Stimulated activated CD4-positive, alpha-beta T cell treated with anti-CD3 and anti-CD28 coated beads, TNF-alpha, amount 100 ng/mL, for 4 hours (primary cell): ENCODE results near the gene SNRNP40.
"Not testable (repeated sequence)": the region's sequence is repeated elsewhere in the genome, so short reads cannot be mapped to it uniquely, and the experiment has no call there.

Experiments used
- DNase-seq, 3 experiments: peaks; one replicate each; pipeline ENCODE4 v3.0.0-alpha.2; 2020; ENCODE audit warnings: low read depth in 3 of 3

The SNRNP40 gene

DNA sequence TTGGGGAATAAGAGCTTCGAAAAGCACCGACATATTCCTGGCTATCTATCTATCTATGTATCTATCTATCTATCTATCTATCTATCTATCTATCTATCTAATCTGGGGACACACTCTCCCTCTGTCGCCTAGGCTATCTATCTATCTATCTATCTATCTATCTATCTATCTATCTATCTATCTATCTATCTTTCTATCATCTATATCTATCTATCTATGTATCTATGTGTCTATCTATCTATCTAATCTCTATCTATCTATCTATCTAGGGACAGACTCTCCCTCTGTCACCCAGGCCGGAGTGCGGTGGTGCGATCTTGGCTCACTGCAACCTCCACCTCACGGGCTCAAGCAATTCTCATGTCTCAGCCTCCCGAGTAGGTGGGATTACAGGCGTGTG lies 14.2 kb downstream of the SNRNP40 start:
- not testable (repeated sequence) for DNase-seq

DNA sequence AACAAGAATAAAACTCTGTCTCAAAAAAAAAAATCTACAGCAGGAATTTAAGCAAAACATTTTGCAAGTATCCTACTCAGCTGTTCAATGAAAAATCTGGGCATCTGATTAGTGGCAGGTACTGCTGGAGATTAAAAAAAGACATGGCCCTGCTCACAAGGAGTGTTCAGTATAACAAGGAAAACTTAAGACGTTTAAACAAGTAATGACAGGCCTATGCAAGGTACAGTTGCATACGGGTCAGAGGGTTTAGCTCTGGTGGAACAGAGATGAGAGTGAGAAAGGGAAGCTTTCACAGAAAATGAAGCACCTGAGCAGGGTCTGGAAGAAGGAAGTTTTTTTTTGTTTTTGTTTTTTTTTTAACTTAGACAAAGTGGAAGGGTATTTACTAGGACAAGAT lies 23.0 kb downstream of the SNRNP40 start:
- no peak for DNase-seq

DNA sequence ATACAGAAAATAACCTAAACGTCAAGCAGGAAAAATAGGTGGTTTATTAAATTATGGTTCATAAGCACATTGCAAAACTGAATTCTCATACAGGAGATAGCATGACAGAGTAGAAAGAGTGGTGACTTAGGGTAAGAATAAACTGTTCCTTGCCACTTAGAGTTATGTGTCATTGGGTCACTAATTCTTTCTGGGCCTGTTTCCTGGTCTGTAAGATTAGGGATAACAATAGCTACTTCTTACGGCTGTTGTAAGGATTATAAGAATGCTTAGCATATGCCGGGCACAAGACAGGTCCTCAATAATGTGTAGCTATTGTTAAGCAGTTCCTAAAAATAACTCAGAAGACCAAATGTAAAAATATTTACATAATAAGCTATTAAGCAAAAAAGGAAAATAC lies 24.2 kb downstream of the SNRNP40 start:
- DNase-seq = no peak

DNA sequence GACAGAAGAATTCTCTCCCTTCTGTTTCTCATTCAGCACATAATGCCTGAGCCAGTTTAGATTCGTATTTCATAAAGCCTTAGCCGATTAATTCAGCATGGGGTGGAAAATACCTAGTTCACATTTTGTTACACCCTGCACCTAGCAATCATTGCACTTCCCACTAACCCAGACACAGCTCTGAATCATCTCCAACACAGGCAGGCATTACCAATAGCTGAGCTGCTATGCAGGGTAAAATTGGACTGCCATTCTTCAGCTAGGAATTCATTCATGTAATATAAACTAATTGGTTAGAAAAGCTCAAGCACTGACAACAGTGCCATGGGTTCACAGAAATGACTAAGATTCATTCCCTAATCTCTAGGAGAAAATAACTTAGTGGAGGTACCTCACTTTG lies 30.0 kb downstream of the SNRNP40 start:
- DNase-seq = no peak

DNA sequence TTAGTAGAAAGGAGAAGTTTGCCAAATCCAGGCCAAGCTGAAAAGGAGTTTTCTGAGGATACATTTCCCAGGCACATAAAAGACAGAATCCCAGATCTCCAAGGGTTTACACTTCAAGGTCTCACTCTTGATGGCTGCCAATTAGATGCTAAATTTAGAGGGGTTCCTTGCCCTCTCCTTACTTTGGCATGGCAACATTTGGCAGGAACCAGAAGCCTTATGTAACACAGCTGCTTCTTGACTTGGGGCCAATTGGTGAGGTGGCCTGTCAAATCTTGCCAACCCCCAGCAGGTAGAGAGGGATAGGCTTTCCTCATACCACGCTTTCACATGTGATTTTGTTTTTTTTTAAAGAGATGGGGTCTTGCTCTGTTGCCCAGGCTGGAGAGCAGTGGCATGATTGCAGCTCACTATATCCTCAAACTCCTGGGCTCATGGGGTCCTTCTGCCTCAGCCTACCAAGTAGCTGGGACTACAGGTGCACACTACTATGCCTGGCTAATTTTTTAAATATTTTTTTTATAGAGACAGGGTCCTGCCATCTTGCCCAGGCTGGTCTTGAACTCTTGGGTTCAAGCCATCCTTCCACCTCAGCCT lies 31.7 kb downstream of the SNRNP40 start:
- DNase-seq = no peak

DNA sequence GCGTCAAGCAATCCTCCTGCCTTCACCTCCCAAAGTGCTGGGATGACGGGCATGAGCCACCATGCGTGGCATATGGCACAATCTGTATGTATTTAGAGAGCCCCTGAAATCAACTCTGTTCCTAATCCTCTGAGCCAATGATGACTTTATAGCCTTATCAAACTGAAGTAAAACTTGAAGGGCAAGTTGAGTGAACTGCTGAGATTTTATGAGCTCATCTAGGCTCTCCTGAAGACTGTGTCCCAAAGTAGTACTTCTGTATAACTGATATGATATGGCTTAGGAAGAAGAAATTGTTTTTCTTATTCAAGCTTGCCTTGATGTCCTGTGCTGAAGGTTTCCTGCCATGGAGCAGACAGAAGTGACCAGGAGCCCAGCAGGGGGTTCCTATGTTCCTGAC lies 33.2 kb downstream of the SNRNP40 start:
- DNase-seq = no peak

DNA sequence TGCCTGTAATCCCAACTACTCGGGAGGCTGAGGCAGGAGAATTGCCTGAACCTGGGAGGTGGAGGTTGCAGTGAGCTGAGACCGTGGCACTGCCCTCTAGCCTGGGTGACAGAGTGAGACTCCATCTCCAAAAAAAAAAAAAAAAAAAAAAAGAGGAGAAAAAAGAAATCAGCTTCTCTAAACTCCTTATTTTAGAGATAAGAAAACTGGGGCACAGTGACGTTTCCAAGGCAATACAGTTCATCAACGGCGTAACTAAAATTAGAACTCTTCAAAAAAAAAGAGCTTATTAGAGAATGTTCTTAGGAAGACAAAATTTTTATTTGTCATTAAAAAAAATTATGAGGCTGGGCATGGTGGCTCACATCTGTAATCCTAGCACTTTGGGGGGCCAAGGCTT lies 34.2 kb downstream of the SNRNP40 start:
- not testable (repeated sequence) for DNase-seq

DNA sequence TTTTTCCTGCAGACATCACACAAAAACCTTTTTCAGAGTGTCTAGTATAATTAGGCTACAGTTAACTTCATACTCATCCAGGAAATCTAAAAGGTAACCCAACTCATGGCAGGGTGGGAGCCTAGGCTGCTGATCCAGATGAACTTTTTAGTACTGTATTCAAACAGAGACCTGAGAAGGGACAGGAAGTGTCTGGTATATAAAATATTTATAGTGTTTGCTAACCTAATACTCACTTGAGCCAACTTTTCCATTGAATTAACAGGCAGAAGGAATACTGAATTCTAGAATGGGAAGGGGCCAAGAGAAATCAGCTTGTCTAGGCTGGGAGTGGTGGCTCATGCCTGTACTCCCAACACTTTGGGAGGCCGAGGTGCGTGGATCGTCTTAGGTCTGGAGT lies 34.7 kb downstream of the SNRNP40 start:
- DNase-seq = no peak

DNA sequence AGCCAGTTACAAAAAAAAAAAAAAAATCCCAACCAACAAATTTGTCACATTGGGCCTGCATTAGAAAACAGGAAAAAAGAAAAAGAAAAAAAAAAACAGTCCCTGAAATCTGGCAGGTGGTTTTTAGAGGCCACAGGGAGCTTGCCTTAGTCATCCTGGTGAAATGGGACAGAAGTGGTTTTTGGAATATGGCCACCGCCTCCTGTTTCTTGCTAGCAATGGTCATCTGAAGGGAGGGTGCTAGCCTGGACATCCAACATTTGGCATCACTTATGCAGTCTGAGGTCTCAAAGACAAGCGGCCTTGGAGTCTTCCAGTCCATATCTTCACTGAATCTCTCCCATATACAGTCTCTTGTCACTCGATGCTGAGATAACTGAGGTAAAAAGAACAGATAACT lies 36.8 kb downstream of the SNRNP40 start:
- DNase-seq = no peak

DNA sequence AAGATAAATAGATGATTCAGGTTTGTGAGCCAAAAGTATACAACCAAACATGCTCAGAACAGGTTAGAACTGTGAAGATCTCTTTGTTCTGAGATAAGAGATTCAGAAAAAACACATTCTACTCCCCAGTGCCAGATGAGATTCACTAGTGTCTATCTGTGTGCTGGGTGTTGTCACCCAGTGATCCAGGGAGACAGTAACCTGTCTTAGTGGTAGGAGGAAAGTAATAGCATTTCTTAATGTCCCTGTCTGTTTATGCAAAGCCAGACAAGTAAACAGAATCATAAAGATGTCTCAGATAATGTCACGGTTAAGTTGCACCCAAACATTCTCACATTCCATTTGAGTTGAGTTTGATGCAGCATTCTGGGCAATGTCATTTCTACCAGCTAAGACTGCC lies 38.0 kb downstream of the SNRNP40 start:
- DNase-seq = no peak

DNA sequence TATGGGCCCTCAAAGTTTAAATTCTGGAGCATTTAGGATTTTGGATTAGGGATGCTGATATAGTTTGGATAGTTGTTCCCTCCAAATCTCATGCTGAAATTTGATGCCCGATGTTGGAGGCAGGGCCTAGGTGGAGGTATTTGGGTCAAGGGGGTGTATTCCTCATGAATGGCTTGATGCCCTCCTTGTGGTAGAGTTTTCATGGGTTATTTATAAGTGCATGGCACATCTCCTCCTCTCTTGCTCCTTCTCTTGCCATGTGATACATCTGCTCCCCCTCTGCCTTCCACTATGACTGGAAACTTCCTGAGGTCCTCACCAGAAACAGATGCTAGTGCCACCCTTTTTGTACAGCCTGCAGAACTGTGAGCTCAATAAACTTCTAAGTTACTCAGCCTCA lies 39.4 kb downstream of the SNRNP40 start:
- DNase-seq = no peak

DNA sequence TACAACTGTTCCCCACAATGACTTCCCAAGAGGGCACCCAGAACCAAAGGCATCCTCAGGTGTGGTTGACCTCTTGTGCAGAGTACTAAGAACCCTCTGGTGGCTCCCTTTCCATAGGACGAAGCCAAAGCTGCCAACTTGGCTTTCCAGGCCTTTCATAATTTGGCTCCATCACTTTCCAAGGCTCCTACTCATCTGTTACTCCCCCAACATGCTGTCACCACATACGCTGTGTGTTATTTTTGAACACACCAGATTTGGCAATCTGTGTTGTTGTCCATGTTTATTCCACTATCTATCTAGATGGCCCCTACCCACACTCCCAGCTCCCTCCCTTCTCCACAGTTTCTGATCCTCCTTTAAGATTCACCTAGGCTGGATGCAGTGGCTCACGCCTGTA lies 46.7 kb downstream of the SNRNP40 start:
- no peak for DNase-seq

DNA sequence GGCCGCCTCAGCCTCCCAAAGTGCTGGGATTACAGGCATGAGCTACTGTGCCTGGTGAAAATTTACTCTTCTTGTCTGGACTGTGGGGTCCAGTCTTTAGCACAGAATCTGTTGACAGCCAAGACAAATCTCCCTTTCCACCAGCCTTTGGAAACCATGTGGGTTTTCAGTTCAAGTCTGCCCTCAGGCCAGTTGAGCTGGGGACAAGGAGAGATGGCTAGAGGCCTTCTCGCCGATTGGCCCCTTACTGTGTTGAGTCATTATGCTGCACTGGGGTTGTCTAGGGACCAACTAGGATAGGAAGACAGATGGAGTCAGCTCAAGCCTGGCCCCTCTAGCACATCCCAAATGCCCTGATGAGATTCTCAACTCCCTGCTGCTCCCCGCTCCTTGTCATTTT lies 48.3 kb downstream of the SNRNP40 start:
- DNase-seq = no peak

DNA sequence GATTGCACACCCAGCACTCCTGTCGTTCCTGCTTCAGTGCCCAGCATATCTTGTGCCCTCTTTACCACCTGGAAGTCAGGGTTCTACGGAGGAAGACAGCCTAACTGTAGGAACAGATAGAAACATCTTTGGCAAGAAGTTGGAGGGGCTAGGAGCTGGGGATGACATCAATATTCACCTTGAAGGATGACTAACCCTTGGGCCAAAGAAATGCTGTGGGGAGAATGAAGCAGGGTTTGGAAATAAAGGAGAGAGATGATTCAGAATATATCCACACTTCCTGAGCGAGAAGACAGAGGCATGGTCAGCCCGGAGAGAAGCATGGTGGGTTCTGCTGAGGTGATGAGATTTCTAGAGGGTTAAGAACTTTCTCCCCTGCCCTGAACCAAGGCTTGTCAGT lies 52.3 kb downstream of the SNRNP40 start:
- DNase-seq = no peak

DNA sequence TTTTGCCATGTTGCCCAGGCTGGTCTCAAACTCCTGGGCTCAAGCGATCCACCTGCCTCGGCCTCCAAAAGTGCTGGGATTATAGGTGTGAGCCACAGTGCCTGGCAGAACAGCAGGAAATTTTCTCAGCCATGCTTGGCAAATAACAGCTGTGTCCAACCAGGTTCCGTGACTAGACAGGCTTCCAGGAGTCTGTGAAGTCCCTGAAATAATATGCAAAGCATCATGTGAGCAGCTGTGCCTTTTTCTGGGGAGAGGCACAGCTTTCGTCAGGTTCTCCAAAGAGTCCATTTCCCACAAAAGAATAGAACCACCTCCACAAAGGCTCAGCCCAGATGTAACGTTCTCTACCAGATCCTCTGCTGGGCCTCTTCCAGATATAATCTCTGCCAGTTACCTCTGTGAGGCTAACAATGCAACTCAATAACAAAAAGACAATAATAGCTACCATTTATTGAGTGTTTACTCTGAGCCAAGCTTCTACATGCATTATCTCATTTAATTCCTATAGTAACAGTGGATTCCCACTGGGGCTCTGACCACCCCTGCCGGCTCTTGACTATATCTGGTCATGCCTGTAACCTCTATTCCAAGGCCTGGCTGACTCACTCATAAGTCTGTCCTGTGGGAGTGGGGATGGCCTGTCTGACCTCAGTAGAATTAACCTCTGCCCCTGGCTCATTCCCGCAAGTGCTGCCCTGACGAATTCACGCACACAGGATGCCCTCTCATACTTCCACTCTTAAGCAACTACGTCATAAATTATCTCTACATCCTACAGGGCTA lies 52.9 kb downstream of the SNRNP40 start:
- DNase-seq = no peak

DNA sequence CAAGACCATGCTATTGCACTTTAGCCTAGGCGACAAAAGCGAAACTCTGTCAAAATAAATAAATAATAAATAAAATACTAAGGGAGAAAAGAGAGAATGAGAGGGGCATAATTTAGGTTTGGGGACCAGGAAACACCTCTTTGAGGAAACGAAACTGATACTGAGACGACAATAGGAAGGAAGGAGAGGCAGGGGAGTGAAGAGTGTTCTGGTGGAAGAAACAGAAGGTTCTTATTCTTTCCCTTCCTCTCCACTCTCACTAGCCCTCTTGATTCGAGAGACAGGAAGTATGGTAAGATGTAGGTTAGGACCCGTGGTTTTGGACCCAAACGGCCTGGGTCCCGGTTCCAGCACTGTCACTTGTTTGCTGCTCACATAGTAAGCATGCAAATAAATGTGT lies 55.3 kb downstream of the SNRNP40 start:
- no peak for DNase-seq

DNA sequence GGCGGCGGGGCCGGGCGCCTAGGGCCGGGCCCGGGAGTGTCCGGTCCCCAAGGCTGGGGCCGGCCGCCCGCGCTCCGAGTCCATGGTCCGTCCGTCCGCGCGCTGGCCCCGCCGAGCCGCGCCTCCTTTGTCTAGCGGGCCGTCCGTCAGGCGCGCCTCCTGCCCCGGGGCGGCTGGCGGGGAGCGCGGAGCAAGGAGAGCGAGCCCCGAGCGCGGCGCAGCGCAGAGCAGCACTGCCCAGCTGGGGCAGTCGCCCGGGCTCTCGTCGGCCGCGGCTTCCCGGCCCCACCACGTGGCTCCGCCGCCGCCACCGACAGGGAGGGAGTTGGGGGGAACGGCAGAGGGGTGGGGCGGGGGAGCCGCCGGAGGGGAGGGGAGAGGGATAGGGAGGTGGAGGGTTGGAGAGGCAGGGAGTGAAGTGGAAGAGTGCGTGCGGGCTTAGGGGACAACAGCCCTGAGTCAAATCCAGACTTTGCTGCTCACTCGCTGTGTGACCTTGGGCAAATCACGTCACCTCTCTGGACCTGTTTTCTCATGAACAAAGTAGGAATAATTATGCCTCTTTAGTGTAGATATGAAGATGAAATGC lies 56.8 kb downstream of the SNRNP40 start, which contains the start of gene NKAIN1:
TSS of gene NKAIN1 (minus strand) at position 235 of the 589 bp plus-strand sequence. CDS start 340 bp downstream, outside the sequence.
- DNase-seq = no peak

DNA sequence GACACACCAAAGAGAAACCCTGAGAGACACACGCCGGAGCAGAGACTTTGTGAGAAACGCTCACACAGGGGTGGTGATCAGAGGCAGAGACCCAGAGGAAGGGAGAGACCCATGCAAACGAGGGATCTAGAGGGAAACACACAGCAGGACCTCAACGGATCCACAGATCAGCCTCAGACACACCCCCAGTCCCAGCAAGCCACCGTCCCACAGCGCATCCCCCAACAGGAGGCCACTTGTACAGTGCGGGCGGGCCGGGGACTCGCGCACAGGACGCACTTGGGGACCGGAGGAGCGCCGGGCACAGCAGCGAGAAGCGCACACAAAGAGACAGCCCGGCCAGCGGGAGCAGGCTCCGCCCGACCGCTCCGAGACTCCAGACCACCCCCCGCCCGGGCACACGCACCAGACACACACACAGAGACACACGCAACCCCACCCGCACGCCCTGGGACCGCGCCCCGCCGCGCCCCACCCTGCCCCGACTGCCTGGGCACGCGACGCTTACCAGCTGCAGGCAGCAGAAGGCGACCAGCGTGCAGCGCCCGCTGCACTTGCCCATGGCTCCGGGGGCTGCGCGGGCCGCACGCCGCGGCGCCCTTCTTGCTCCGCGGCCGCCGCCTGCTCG lies 57.5 kb downstream of the SNRNP40 start:
- no peak for DNase-seq

DNA sequence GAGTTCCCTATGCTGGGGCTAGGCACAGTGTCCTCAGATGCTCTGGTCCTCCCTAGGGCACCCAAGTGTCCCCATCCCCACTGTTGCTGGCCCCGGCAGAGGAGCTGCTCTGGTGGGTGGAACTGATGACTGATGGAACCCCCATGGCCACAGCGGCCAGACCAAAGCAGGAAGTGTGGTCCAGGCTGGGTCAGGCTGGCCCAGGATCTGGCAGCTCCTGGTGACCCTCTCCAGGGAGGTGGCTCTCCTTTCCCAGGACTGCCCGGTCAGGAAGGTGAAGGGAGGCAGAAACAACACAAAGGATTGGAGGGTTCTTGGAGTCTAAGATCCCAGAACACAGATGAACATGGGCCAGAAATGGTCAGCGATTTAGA lies 58.0 kb downstream of the SNRNP40 start:
- no peak for DNase-seq

DNA sequence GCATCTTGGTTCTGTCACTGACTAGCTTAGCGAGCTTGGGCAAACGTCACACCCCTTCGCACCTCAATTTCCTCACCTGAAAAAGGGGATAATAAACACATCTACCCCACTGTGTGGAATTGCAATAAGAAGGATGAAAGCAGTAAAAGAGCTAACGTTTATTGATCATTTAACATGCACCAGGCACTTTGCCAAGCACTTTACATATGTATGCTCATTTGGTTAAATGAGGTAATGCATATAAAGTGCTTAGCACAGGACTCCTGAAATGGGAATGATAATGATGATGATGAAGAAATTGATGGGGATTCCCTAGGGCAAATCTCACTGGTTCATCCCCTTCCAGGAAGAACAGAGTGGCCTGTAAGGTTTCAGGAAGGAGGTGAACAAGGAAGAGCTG lies 61.7 kb downstream of the SNRNP40 start:
- no peak for DNase-seq

DNA sequence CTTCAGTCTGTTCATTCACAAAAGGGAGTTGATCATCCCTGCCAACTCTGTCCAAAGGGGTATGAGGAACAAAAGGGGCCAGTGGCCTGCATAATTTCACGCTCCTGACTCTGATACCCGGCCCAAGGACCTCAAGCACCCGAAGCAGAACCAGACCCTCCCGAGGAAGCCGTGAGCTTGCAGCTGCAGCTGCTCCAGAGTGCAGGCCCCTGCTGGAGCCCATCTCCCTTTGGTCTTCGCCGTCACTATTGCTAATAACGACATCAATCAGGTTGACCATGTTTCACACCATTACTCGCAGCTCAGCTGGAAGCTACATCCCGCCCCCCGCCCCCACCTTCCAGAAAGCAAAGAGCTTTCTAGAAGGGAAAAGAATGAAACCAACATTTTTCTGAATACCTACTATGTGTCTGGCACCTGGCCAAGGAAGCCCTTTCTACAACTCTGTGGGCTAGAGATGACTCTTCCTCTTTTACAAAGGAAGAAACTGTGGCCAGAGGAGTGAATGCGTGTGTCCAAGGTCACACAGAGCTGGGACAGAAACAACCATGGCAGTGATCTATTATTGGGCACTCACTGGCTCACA lies 62.4 kb downstream of the SNRNP40 start:
- no peak for DNase-seq

DNA sequence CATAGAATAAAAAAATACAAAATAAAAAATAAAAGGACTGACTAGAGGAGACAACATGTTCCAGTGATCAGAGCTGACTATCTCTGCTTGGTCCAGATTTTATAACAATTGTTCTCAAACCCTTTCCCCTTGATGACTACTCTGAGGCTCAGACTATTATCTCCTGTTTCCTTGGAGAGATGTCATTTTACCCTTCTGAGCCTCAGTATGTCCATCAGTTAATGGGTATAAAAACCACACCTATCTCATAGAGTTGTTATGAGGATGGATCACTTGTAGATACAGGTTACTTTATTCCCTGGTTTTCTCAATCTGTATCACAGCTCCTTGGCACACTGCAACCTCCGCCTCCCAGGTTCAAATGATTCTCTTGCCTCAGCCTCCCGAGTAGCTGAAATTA lies 63.9 kb downstream of the SNRNP40 start:
- no peak for DNase-seq
